ENCODE results near the gene CFAP77. TPM values are rescaled to one million over a fixed set of nuclear protein-coding genes. Genes with fewer than 3 reads are reported as not detected.

CFAP77 gene
- total RNA-seq, 2 donors from 2014 or later = not detected

DNA sequence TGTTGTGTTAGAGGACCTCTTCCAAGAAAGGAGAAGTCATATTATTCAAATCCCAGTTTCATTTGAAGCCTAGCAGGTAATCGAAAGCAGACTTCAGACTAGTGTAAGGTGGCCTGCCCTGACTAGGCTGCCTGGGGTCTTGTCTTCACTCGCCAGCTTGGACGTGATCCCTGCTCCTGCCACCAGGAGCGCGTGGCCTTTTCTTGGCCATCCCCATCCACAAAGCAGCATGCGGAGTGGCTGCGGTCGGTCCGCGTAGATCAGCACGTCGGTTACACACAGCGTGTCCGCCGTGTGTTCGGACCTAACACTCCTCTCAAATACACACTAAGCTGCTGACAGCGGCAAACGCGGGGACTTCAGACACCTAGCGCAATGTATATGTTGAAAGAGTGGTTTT lies 37.3 kb downstream of the CFAP77 start:
- Histone ChIP-seq H3K4me1 (ENCODE audit: control insufficient read depth in 1 of 2, low read depth in 2 of 2) (no peaks in the 10 kb centered on the region), H3K9me3 (no peaks in the 10 kb centered on the region), H3K4me3 (no peak overlapping the region), H3K27me3 (replicated peaks; ENCODE audit: insufficient read depth) (no peaks in the 10 kb centered on the region), H3K36me3 (no peaks in the 10 kb centered on the region), H3K27ac (no peak overlapping the region)
- TF ChIP-seq, protein P1, sequence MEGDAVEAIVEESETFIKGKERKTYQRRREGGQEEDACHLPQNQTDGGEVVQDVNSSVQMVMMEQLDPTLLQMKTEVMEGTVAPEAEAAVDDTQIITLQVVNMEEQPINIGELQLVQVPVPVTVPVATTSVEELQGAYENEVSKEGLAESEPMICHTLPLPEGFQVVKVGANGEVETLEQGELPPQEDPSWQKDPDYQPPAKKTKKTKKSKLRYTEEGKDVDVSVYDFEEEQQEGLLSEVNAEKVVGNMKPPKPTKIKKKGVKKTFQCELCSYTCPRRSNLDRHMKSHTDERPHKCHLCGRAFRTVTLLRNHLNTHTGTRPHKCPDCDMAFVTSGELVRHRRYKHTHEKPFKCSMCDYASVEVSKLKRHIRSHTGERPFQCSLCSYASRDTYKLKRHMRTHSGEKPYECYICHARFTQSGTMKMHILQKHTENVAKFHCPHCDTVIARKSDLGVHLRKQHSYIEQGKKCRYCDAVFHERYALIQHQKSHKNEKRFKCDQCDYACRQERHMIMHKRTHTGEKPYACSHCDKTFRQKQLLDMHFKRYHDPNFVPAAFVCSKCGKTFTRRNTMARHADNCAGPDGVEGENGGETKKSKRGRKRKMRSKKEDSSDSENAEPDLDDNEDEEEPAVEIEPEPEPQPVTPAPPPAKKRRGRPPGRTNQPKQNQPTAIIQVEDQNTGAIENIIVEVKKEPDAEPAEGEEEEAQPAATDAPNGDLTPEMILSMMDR (IDR thresholded peaks at IDR 0.05) = no peak
- ATAC-seq (ENCODE audit: insufficient number of reproducible peaks, low FRiP score, low read depth) = no peak
- DNase-seq (ENCODE audit: low spot score) = no peak

DNA sequence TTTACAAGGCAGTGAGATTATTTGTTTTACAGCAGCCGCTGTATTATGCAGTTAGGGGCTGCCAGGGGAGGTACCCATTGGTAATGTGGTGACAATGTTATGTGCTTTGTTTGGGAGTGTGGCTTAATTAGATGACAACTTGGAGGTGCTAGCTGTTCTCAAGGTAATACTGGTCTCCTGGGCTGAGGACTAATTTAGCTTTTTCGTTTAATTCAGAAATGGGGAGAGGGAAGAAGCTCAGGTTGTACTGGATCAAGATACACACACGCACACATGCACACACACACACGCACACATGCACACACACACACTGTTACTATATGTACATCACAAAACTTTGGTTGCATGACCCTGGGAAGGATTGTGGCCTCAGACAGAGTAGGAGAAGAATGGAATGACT lies 37.9 kb downstream of the CFAP77 start:
- Histone ChIP-seq H3K4me3 (no peak overlapping the region), H3K9me3 (no peaks in the 10 kb centered on the region), H3K4me1 (ENCODE audit: control insufficient read depth in 1 of 2, low read depth in 2 of 2) (no peaks in the 10 kb centered on the region), H3K36me3 (no peaks in the 10 kb centered on the region), H3K27me3 (replicated peaks; ENCODE audit: insufficient read depth) (no peaks in the 10 kb centered on the region), H3K27ac (no peak overlapping the region)
- ATAC-seq (ENCODE audit: insufficient number of reproducible peaks, low FRiP score, low read depth) = no peak
- TF ChIP-seq, protein P1 (IDR thresholded peaks at IDR 0.05) = no peak
- DNase-seq (ENCODE audit: low spot score) = no peak

DNA sequence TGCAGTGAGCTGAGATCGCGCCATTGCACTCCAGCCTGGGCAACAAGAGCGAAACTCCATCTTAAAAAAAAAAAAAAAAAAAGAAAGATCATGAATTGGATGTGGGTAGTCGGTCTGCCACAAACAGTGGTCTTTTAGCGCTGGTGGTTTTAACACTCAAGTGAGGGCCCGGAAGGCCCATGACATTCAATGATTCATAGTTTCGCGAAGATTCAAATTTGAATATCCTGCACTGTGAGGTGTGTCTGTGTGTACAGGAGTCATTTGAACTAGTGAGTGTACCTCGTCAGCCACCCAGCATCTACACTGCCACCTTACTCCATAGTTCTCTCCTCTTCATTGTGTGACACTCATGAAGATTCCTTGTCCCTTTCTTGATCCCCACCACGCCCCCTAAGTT lies 41.3 kb downstream of the CFAP77 start:
- no peak overlapping the region for H3K4me3 ChIP-seq

DNA sequence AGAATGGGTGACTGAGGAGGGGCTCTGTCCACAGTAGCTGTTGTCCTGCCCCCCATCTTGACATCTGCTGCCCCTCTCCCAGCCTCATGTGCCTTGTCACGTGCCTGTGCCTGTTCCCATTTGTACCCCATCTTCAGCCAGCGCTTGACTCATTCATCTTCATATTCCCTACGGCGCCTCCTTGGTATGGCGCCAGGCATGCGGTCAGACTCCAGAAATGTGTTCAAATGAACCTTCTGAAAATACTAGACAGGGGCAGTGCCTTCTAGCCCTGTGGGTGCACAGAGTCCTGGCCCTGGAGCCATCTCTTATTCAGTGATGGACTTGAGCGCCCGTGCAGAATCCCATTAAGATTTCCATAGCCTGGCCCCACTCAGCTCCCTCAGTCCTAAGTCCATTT lies 46.2 kb downstream of the CFAP77 start:
- Histone ChIP-seq H3K4me1 (ENCODE audit: control insufficient read depth in 1 of 2, low read depth in 2 of 2) (no peaks in the 10 kb centered on the region), H3K27me3 (replicated peaks; ENCODE audit: insufficient read depth) (no peaks in the 10 kb centered on the region), H3K9me3 (no peaks in the 10 kb centered on the region), H3K36me3 (no peaks in the 10 kb centered on the region), H3K27ac (no peak overlapping the region), H3K4me3 (no peak overlapping the region)
- TF ChIP-seq, protein P1 (IDR thresholded peaks at IDR 0.05) = no peak
- no peak for DNase-seq (ENCODE audit: low spot score)
- ATAC-seq (ENCODE audit: insufficient number of reproducible peaks, low FRiP score, low read depth) = no peak

More for the DNA sequence above, 41.3 kb downstream of the CFAP77 start:
- TF ChIP-seq, protein P1 (IDR thresholded peaks at IDR 0.05) = no peak
- H3K27me3 ChIP-seq (replicated peaks; ENCODE audit: insufficient read depth) = no peaks in the 10 kb centered on the region
- H3K27ac ChIP-seq = no peak overlapping the region
- H3K36me3 ChIP-seq = no peaks in the 10 kb centered on the region
- H3K4me1 ChIP-seq (ENCODE audit: control insufficient read depth in 1 of 2, low read depth in 2 of 2) = no peaks in the 10 kb centered on the region
- DNase-seq (ENCODE audit: low spot score) (no peak), ATAC-seq (ENCODE audit: insufficient number of reproducible peaks, low FRiP score, low read depth) (no peak)
- H3K9me3 ChIP-seq = no peaks in the 10 kb centered on the region

DNA sequence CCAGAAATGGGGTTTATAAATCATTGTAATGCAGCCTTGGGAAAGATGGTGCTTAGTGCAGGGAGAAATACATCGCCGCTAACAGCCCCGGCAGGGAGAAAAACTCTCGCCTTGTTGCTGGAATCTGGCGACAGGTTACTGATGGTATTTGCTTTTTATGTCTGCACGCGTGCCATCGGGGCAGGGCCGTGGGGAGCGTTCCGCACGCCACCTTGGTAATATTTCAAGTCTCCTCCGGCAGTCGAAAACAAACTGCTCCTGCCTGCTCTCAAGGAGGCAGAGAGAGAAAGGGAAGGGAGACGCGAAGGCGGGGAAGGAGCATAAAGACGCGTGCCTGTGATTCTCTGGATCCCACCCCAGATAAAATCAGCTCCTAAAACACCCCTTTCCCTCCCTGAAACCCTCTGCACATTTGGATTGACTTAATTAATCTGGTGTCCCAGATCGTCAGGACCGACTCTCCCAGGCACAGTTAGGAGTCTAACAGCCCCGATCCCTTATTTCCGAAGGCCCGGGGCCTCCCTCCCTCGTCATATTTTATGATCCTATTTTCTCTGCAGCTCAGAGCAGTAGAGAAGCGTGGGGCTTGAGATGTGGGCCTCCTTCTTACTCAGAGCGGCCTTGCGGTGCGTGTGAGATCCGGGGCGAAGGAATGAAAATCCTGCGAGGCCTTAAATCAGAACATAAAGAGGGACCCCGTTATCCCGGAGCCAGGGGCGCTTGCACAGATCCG lies 47.7 kb downstream of the CFAP77 start:
- DNase-seq (ENCODE audit: low spot score) (no peak), ATAC-seq (ENCODE audit: insufficient number of reproducible peaks, low FRiP score, low read depth) (no peak)
- Histone ChIP-seq H3K27ac (no peak overlapping the region), H3K27me3 (replicated peaks; ENCODE audit: insufficient read depth) (no peaks in the 10 kb centered on the region), H3K4me1 (ENCODE audit: control insufficient read depth in 1 of 2, low read depth in 2 of 2) (no peaks in the 10 kb centered on the region), H3K36me3 (no peaks in the 10 kb centered on the region), H3K4me3 (no peak overlapping the region), H3K9me3 (no peaks in the 10 kb centered on the region)
- TF ChIP-seq, protein P1 (IDR thresholded peaks at IDR 0.05) = no peak

Data from thoracic aorta (tissue), 2 donors.